ENCODE measurements around the gene CLK1. TPM values are rescaled to one million over a fixed set of nuclear protein-coding genes. Genes with fewer than 3 reads are reported as not detected.

CLK1 gene
- total and polyA plus RNA-seq, 2 of the 13 experiments (the other 11 are each of a cell fraction or from before 2014, with no cell fraction given) = 66.6 to 101 TPM

DNA sequence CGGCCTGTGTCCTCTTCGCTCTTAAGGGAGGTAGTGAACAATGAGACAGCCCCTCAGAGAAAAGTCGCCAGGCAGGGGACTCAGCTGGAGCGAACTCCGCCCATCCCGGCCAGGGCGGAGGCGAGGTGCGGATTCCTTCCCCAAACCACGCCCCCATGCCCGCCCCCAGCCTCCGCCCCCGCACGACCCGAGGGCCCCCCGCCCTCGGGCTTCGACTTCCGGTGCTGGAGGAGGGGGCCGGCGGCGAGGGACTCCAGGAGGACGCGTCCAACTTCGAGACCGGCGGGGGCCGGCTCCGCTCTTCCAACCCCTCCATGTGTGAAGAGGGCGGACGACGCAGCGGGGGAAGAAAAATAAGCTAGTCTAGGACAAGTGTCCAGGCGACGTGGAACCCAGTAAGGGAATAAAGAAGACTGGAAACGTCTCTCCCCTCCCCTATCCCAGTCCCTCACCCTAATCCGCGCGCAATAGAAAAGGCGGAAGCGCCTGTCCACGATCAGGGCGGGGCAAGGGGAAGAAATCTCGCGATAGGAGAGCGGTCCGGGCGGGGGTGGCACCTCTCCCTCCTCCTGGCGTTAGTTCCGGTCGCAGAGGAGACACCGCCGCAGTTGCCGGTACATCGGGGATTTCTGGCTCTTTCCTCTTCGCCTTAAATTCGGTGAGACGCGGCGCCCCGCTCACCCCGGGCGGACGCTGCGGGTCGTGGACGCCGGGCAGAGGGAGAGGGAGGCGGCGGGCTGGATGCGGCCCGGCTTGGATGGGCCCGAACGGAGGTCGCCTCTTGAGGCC is 52.9 kb downstream of the CLK1 start, which contains the start of gene BZW1 (continued):
- no peak for TF ChIP-seq PAF1 (CRISPR knock-in tag; IDR thresholded peaks at IDR 0.05)
- peak; percentile 69 for TF ChIP-seq ARNTL (CRISPR knock-in tag; IDR thresholded peaks at IDR 0.05)
- TF ChIP-seq KLF13 (CRISPR knock-in tag; IDR thresholded peaks at IDR 0.05) = no peak
- TF ChIP-seq ZNF143 (CRISPR knock-in tag; IDR thresholded peaks at IDR 0.05) = no peak; the same call in 1 of the 2 replicates
- TF ChIP-seq PBX3 (CRISPR knock-in tag; IDR thresholded peaks at IDR 0.05; ENCODE audit: borderline replicate concordance) = 0 out of 2 replicates have a peak, but pooled peaks have one; percentile 23
- peak; percentile 38 for TF ChIP-seq FOSL2 (CRISPR knock-in tag; IDR thresholded peaks at IDR 0.05)
- TF ChIP-seq SALL2 (CRISPR knock-in tag; IDR thresholded peaks at IDR 0.05) = peak; percentile 53; the same call in 1 of the 2 replicates
- peak; percentile 96 for TF ChIP-seq YEATS2 (CRISPR knock-in tag; IDR thresholded peaks at IDR 0.05; ENCODE audit: borderline replicate concordance)
- peak; percentile 78 for TF ChIP-seq TBX3 (IDR thresholded peaks at IDR 0.05; ENCODE audit: borderline replicate concordance)
- no peak; the same call in 1 of the 2 replicates for TF ChIP-seq ZNF556 (CRISPR knock-in tag; IDR thresholded peaks at IDR 0.05; ENCODE audit: borderline replicate concordance)
- 0 out of 2 replicates have a peak, but pooled peaks have one; percentile 16 for TF ChIP-seq GATA4 (IDR thresholded peaks at IDR 0.05; ENCODE audit: borderline replicate concordance, low read depth)
- no peak; the same call in 1 of the 2 replicates for TF ChIP-seq ZNF547 (CRISPR knock-in tag; IDR thresholded peaks at IDR 0.05)
- no peak for TF ChIP-seq ZBTB26 (CRISPR knock-in tag; IDR thresholded peaks at IDR 0.05; ENCODE audit: borderline replicate concordance)
- TF ChIP-seq SETDB1 (CRISPR knock-in tag; IDR thresholded peaks at IDR 0.05; ENCODE audit: borderline replicate concordance) = no peak
- peak; percentile 77 for TF ChIP-seq TGIF2 (CRISPR knock-in tag; IDR thresholded peaks at IDR 0.05)
- TF ChIP-seq, protein P1, sequence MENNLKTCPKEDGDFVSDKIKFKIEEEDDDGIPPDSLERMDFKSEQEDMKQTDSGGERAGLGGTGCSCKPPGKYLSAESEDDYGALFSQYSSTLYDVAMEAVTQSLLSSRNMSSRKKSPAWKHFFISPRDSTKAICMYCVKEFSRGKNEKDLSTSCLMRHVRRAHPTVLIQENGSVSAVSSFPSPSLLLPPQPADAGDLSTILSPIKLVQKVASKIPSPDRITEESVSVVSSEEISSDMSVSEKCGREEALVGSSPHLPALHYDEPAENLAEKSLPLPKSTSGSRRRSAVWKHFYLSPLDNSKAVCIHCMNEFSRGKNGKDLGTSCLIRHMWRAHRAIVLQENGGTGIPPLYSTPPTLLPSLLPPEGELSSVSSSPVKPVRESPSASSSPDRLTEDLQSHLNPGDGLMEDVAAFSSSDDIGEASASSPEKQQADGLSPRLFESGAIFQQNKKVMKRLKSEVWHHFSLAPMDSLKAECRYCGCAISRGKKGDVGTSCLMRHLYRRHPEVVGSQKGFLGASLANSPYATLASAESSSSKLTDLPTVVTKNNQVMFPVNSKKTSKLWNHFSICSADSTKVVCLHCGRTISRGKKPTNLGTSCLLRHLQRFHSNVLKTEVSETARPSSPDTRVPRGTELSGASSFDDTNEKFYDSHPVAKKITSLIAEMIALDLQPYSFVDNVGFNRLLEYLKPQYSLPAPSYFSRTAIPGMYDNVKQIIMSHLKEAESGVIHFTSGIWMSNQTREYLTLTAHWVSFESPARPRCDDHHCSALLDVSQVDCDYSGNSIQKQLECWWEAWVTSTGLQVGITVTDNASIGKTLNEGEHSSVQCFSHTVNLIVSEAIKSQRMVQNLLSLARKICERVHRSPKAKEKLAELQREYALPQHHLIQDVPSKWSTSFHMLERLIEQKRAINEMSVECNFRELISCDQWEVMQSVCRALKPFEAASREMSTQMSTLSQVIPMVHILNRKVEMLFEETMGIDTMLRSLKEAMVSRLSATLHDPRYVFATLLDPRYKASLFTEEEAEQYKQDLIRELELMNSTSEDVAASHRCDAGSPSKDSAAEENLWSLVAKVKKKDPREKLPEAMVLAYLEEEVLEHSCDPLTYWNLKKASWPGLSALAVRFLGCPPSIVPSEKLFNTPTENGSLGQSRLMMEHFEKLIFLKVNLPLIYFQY (CRISPR knock-in tag; IDR thresholded peaks at IDR 0.05; ENCODE audit: borderline replicate concordance) = no peak; the same call in 1 of the 2 replicates
- no peak for TF ChIP-seq DBP (CRISPR knock-in tag; IDR thresholded peaks at IDR 0.05; ENCODE audit: not compliant biosample characterization)
- no peak for TF ChIP-seq WIZ (CRISPR knock-in tag; IDR thresholded peaks at IDR 0.05)
- peak; percentile 73 for TF ChIP-seq TAF1 (CRISPR knock-in tag; IDR thresholded peaks at IDR 0.05)
